ENCODE measurements around the gene RTP3.

Gene RTP3

GRCh38 chr3:46469680-46470357, 28.0 kb upstream of the RTP3 start:
- DNase-seq (ENCODE audit: low read depth), result no peak

- no peak for DNase-seq (ENCODE audit: low read depth)
These were observed 26.9 kb upstream of the RTP3 start for GRCh38 chr3:46470831-46471230.

DNA sequence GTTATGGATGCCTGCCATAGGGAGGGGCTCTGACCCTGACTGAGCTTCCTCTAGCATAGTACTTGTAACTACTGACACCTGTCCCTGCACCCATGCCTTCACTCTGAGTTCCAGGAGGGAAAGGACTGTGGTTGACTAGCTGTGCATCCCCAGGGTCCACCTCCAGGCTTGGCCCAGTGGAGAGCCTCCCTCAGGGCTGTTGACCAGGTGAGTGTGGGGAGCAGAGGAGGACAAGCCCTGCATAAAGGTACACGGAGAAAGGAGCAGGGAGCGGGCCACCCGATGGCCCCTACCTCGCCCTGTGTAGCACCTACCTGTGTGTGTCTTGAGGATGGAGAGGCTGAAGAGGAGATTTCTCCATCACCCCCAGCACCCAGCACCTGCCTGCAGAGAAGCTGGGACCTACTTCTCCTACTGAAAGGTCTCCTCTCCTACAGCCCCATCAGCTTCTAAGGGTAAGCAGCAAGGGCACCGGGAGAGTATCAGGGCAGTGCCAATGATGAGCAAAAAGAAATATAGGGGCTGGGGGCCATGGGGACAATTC, 26.3 kb upstream of the RTP3 start:
- DNase-seq (ENCODE audit: low read depth), result no peak

DNA sequence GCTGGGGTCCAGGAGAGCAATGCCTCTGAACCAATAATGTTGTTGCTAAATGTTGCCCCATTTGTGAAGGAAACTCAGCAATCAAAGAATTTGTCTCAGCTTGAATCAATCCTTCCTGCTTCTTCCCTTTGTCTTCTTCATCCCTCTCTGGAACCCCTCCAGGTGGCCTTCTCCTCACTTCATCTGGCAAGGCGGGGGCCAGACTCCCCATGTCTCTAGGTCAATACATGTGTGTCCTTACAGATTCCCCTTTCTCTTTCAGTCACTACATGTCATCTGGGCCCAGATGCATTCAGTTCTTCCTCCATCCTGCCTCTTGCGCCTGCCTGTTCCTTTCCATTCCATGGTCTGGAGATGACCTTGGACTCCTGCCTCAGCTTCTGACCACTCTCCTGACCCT, 25.0 kb upstream of the RTP3 start:
- no peak for DNase-seq (ENCODE audit: low read depth)

DNA sequence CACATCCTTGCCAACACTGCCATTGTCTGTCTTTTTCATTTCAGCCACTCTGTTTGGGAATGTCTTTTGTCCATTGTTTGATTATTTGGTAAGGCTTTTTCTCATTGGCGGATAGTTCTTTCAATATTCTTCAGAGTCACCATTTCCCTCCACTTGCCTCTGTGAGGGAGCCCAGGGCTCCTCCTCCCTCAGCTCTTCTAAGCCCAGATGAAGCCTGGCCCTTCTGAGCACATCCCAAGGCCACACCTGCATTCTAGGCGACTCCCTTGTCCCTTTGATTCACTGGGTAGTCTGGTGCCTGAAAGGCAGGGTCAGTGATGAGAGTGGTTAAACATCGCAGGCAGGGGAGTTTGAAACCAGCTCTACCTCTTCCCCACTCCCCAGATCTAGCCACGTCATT, 20.6 kb upstream of the RTP3 start:
- DNase-seq (ENCODE audit: low read depth), result no peak

DNA sequence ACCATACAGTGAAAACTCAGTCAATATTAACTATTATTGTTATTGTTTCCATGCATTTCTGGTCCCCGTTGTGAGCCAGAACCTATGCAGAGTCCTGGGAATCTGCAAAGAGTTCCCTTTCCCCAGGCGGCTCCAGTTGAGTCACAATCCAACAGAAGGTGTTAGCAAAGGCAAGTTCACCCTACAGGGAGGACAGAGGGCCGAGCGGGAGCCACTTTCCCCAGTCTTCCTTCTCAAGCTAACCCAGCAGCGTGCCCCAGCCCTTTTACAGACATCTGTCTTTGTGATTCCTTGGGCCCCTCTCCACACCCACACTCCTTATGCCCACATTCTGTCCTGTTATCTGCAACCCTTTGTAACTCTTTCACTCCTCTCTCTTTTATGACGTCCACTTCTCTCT, 20.0 kb upstream of the RTP3 start:
- DNase-seq (ENCODE audit: low read depth), result no peak

- DNase-seq (ENCODE audit: low read depth), result no peak
These were observed 19.4 kb upstream of the RTP3 start for GRCh38 chr3:46478341-46478740.

GRCh38 chr3:46479021-46479420, 18.8 kb upstream of the RTP3 start:
- no peak for DNase-seq (ENCODE audit: low read depth)

GRCh38 chr3:46479696-46480095, 18.1 kb upstream of the RTP3 start:
- no peak for DNase-seq (ENCODE audit: low read depth)

DNA sequence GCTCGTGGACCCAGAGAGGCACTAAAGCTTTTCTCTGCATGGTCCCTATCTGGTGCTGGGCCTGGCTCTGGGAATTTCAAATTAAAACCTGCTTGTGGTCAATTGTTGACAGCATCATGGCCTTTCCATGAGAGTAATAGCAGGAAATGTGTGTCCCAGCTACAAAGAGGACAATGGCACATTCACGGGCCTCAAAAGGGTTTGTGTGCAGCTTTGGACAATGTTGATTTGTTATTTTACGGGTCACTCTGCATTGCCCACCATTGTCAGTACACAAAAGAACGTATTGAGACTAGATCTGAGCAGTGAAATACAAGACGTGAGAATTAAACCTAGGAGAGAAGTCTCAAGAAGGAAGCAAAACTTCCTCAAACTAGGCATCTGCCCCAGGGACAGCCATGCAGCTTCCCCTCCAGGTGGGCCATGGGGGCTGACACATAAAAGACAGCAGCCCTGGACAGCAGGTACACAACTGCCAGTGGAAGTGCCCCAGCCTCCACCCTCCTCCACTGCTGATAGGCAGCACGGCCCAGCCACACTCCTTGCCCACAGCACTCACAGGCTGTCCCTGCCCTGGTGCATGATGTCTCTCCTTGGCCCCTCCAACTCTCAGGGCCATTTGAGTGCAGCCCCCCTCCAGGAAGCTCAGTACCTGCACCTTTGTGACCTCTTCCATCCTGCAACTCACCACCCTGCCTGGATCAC, 17.1 kb upstream of the RTP3 start:
- DNase-seq (ENCODE audit: low read depth), result no peak

- DNase-seq (ENCODE audit: low read depth), result no peak
These were observed 16.1 kb upstream of the RTP3 start for GRCh38 chr3:46481636-46482035.

- no peak for DNase-seq (ENCODE audit: low read depth)
These were observed 15.0 kb upstream of the RTP3 start for GRCh38 chr3:46482632-46483350.

GRCh38 chr3:46483825-46484224, 14.0 kb upstream of the RTP3 start:
- no peak for DNase-seq (ENCODE audit: low read depth)

- no peak for DNase-seq (ENCODE audit: low read depth)
These were observed 13.4 kb upstream of the RTP3 start for GRCh38 chr3:46484388-46484787.

DNA sequence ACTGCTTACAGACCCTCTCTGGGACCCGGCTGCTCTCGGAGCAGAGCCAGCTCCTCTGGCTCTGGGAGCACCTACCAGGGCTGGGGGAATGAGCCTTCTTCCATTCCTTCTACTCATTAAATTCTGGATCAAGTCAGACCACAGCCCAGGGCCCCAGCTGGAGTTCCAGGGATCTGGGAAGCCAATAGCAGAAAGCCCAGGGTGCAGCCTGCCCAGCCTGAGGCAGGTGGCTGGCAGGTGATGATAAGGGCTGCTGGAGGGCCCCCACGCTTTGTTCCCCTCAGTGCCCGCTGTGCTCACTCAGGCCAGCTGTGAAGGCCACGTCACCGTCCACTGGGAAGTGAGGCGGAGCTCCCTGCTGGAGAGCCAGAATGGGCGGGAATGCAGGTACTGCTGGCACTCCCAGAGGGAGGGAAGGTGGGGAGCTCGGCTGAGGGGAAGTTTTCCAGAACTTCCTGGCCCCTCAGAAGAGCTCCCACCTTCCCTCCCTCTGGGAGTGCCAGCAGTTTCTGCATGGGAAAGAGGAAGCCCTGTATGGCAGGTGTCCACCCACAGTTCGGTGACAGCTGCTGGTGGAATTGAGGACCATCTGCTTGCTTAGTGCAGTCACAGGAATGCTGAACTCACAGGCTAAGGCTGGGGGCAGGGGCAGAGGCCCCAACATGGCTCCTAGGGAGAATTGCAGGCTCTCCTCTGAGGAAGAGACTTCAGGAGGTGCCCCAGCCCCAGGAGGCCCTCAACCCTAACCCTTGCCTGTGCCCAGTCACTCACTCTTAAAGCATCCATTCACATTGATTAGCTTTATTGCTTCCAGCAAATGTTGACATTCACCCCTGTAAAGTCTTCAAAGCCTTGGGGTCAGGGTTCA, 12.6 kb upstream of the RTP3 start:
- no peak for DNase-seq (ENCODE audit: low read depth)

DNA sequence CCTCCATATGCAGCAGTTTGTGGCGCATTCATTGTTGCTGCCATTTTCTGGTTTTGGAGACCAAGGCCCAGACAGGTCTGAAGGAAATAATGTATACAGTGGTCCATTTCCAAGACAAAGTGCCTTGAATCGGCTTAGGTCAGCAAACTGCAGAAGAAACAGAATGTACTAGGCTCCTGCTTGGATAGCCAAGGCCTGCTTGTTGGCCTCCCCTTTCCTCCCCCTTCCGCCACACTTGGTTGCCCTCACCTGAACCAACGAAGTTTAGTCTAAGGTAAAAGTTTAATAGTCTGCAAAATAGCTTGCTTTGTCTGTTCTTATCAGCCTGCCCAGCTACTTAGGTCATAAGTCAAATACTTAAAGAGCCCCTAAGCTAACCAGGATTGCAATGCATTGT, 12.0 kb upstream of the RTP3 start:
- no peak for DNase-seq (ENCODE audit: low read depth)

DNA sequence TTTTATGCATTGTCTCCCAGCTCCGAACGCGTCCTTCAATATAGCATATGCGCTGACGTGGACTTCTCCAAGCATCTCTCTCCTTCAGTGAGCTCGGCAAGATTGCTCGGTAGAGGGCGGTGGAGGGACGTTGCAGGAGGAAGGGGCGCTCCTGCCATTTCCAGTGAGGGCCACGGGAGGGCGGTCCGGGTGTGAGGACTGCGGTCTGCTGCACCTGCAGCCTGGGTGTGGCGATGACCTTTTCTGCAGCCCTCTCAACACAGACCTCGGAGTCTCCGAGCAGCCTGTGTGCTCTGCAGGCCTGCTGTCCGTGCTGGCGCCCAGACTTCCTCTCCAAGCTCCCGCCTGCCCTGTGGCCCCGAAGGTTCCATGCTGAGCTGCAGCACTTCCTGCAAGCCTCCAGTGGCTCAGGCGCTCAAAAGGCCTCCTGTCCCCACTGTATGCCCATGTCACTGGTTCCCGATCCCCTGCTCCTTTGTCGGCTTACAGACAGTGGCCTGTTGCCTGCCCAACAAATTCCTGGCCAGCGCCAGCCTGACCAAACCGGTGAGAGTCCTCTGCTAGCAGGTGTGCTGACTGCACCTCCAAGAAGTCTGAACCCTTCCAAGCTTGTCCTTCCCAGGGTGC, 8.9 kb upstream of the RTP3 start:
- DNase-seq (ENCODE audit: low read depth), result peak; percentile 88

GRCh38 chr3:46489381-46489780, 8.4 kb upstream of the RTP3 start:
- no peak for DNase-seq (ENCODE audit: low read depth)

GRCh38 chr3:46489875-46490274, 7.9 kb upstream of the RTP3 start:
- no peak for DNase-seq (ENCODE audit: low read depth)

DNA sequence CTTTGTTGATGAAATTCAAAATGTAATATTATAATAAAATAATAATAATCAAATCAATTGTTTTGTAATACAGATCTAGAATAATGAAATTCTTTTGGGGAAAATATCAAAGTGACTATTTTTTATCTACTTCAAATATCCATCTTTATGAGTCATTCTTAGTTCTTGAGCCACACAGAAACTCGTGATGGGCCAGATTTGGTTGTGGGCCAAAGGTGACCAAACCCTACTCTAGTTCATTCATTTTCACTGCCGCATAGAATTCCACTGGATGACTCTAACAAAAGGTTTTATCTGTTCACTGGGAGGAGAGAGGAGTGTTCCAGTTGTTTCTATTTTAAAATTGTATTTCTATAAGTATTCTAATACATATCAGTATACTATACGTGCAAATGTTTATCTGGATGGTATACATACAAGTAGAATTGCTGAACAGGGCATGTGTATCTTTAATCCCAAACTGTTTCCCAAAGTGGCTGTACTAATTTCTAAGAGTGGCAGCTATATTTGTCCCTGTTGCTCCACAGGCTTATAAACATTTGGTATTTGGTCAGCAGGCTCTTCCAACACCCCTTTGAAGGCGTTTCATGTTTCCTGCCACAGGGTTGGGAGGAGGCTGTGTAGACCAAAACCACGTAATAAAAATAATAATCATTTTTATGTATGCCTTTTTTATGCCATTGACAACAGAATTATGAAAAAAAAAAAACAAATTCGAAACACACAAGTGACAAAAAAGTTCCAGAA, 7.3 kb upstream of the RTP3 start:
- no peak for DNase-seq (ENCODE audit: low read depth)
